Suppressor macrophage (primary cell): ENCODE measurements around the gene KIAA1614.

Source experiments
- DNase-seq, 4 experiments: peaks; one replicate each; pipeline ENCODE4 v3.0.0-alpha.2; 2020 to 2022
- total RNA-seq, 17 experiments: gene quantifications; one replicate each; lab custom pipeline; 2026; ENCODE audit warnings: mixed read lengths in 6 of 17, inconsistent platforms in 3 of 17; lab: John Stamatoyannopoulos, UW

The KIAA1614 gene
- total RNA-seq: 0.08 to 5.1 (median 0.38) reads per million in 17 experiments

GRCh38 chr1:180912801-180913565 lies at the start of gene KIAA1614:
TSS of gene KIAA1614 (plus strand) at chr1:180912897. CDS start at chr1:180913244, 347 bp downstream.
- peak; percentile 55 to 76 (median 66) for DNase-seq

- DNase-seq: peak; percentile 55 to 85 (median 68)
Measured at GRCh38 chr1:180863158-180863775, 49.4 kb upstream of the KIAA1614 start.

- peak; percentile 11 to 73 (median 46) for DNase-seq
Measured at GRCh38 chr1:180881806-180882509, 30.7 kb upstream of the KIAA1614 start.

- no peak for DNase-seq
Measured at GRCh38 chr1:180884588-180885300, 28.0 kb upstream of the KIAA1614 start.

- DNase-seq: no peak
Measured at GRCh38 chr1:180886338-180886737, 26.4 kb upstream of the KIAA1614 start.

- no peak for DNase-seq
Measured at GRCh38 chr1:180887841-180888240, 24.9 kb upstream of the KIAA1614 start.

GRCh38 chr1:180888870-180889269 lies 23.8 kb upstream of the KIAA1614 start:
- peak in 2 of 4 experiments; percentile 6 to 30 for DNase-seq

- DNase-seq: no peak
Measured at GRCh38 chr1:180889325-180889724, 23.4 kb upstream of the KIAA1614 start.

- no peak for DNase-seq
Measured at GRCh38 chr1:180892272-180892671, 20.4 kb upstream of the KIAA1614 start.

GRCh38 chr1:180892675-180893074 lies 20.0 kb upstream of the KIAA1614 start:
- no peak for DNase-seq

- no peak for DNase-seq
Measured at GRCh38 chr1:180893614-180894013, 19.1 kb upstream of the KIAA1614 start.

- no peak for DNase-seq
Measured at GRCh38 chr1:180896161-180896560, 16.5 kb upstream of the KIAA1614 start.

- no peak for DNase-seq
Measured at GRCh38 chr1:180898441-180899219, 14.1 kb upstream of the KIAA1614 start.

GRCh38 chr1:180899262-180899661 lies 13.4 kb upstream of the KIAA1614 start:
- DNase-seq: no peak

GRCh38 chr1:180901076-180901990 lies 11.4 kb upstream of the KIAA1614 start:
- no peak for DNase-seq

- DNase-seq: no peak
Measured at GRCh38 chr1:180902541-180902940, 10.2 kb upstream of the KIAA1614 start.

GRCh38 chr1:180905927-180906326 lies 6.8 kb upstream of the KIAA1614 start:
- no peak for DNase-seq

GRCh38 chr1:180906511-180906910 lies 6.2 kb upstream of the KIAA1614 start:
- DNase-seq: no peak

- no peak for DNase-seq
Measured at GRCh38 chr1:180907313-180908055, 5.2 kb upstream of the KIAA1614 start.
